Inferior parietal cortex (tissue), 1 donor: ENCODE results near the gene PRDM7.
"Not testable (repeated sequence)": the region's sequence is repeated elsewhere in the genome, so short reads cannot be mapped to it uniquely, and the experiment has no call there.

Experiments
- DNase-seq: peaks from one replicate; pipeline ENCODE4 v3.0.0-alpha.2; 2016; ENCODE audit errors: extremely low spot score

Gene PRDM7

GRCh38 chr16:90077240-90077756 lies at the start of gene PRDM7:
Gene PRDM7 (minus strand): TSS chr16:90077331. CDS start chr16:90075910, 1,421 bp downstream.
- peak; percentile 86 for DNase-seq

GRCh38 chr16:90121846-90122245 lies 44.7 kb upstream of the PRDM7 start:
- not testable (repeated sequence) for DNase-seq

GRCh38 chr16:90107617-90108016 lies 30.5 kb upstream of the PRDM7 start:
- DNase-seq: not testable (repeated sequence)

- not testable (repeated sequence) for DNase-seq
Measured at GRCh38 chr16:90107060-90107459, 29.9 kb upstream of the PRDM7 start.

- DNase-seq: not testable (repeated sequence)
Measured at GRCh38 chr16:90106271-90106670, 29.1 kb upstream of the PRDM7 start.

GRCh38 chr16:90104725-90105124 lies 27.6 kb upstream of the PRDM7 start:
- not testable (repeated sequence) for DNase-seq

- DNase-seq: not testable (repeated sequence)
Measured at GRCh38 chr16:90102086-90102884, 25.2 kb upstream of the PRDM7 start.

GRCh38 chr16:90101332-90101731 lies 24.2 kb upstream of the PRDM7 start:
- not testable (repeated sequence) for DNase-seq

GRCh38 chr16:90100790-90101189 lies 23.7 kb upstream of the PRDM7 start:
- not testable (repeated sequence) for DNase-seq

GRCh38 chr16:90100229-90100628 lies 23.1 kb upstream of the PRDM7 start:
- DNase-seq: not testable (repeated sequence)

GRCh38 chr16:90098936-90099335 lies 21.8 kb upstream of the PRDM7 start:
- DNase-seq: not testable (repeated sequence)

GRCh38 chr16:90097010-90097684 lies 20.0 kb upstream of the PRDM7 start:
- not testable (repeated sequence) for DNase-seq

- DNase-seq: not testable (repeated sequence)
Measured at GRCh38 chr16:90094791-90095190, 17.7 kb upstream of the PRDM7 start.

GRCh38 chr16:90094296-90094695 lies 17.2 kb upstream of the PRDM7 start:
- DNase-seq: not testable (repeated sequence)

GRCh38 chr16:90093799-90094198 lies 16.7 kb upstream of the PRDM7 start:
- not testable (repeated sequence) for DNase-seq

GRCh38 chr16:90092781-90093180 lies 15.7 kb upstream of the PRDM7 start:
- not testable (repeated sequence) for DNase-seq

GRCh38 chr16:90084215-90084950 lies 7.3 kb upstream of the PRDM7 start:
- DNase-seq: no peak

- no peak for DNase-seq
Measured at GRCh38 chr16:90083139-90083538, 6.0 kb upstream of the PRDM7 start.

GRCh38 chr16:90081606-90081970 lies 4.5 kb upstream of the PRDM7 start:
- no peak for DNase-seq

GRCh38 chr16:90078579-90078895 lies 1.4 kb upstream of the PRDM7 start:
- no peak for DNase-seq

GRCh38 chr16:90077757-90078578 lies 837 bp upstream of the PRDM7 start:
- DNase-seq: peak; percentile 25
